Gastroesophageal sphincter (tissue), 4 donors: ENCODE measurements around the gene MYRIP. TPM values are rescaled to one million over a fixed set of nuclear protein-coding genes. Genes with fewer than 3 reads are reported as not detected.

Experiments
- ATAC-seq: fragments of 150-250 bp; one replicate; pipeline ENCODE4 v1.9.1; 2016; ENCODE audit warnings: mild to moderate bottlenecking, moderate library complexity
- H3K27ac ChIP-seq, 4 donors: fragments of 200-600 bp; sonication (generic) in 3 of 4; 1 replicate in 3 of 4; 2 replicates in 1 of 4; pipeline ENCODE4 v1.5.1; 2016 to 2019
- H3K27me3 ChIP-seq: fragments of 200-600 bp; sonication (generic); one replicate; pipeline ENCODE4 v1.5.1; 2019
- H3K36me3 ChIP-seq, 2 donors: fragments of 200-600 bp; sonication (generic); one replicate each; pipeline ENCODE4 v1.5.1; 2019; ENCODE audit warnings: control low read depth in 1 of 2
- H3K4me1 ChIP-seq, 3 donors: fragments of 200-600 bp; sonication (generic); 1 replicate in 2 of 3; 2 replicates in 1 of 3; pipeline ENCODE4 v1.5.1; 2016 to 2019; ENCODE audit warnings: control low read depth in 2 of 3
- H3K4me3 ChIP-seq, 2 donors: fragments of 200-600 bp; sonication (generic); one replicate each; pipeline ENCODE4 v1.5.1; 2019; ENCODE audit warnings: mild to moderate bottlenecking in 1 of 2, moderate library complexity in 1 of 2
- H3K9me3 ChIP-seq, 3 donors: fragments of 200-600 bp; sonication (generic); one replicate each; pipeline ENCODE4 v1.5.1; 2017 to 2019; ENCODE audit warnings: control low read depth in 2 of 3
- CTCF ChIP-seq, 4 experiments: fragments of 200-600 bp in 2 of 4; fragments of 450-650 bp in 2 of 4; sonication (generic) in 1 of 4; IDR thresholded peaks; one replicate each; pipeline ENCODE4 v1.5.1; 2017 to 2019; ENCODE audit warnings: antibody characterized with exemption in 4 of 4, mild to moderate bottlenecking in 2 of 4, moderate library complexity in 2 of 4
- EP300 ChIP-seq: sonication (generic); formaldehyde crosslinking; IDR thresholded peaks from one replicate; pipeline ENCODE4 v1.6.1; 2017; ENCODE audit warnings: antibody characterized with exemption, mild to moderate bottlenecking
- POLR2A ChIP-seq, 2 donors: fragments of 450-650 bp; IDR thresholded peaks; one replicate each; pipeline ENCODE4 v1.6.1; 2017; ENCODE audit warnings: antibody characterized with exemption in 2 of 2, mild to moderate bottlenecking in 2 of 2, moderate library complexity in 1 of 2
- POLR2AphosphoS5 ChIP-seq: sonication (generic); formaldehyde crosslinking; IDR thresholded peaks from one replicate; pipeline ENCODE4 v1.6.1; 2017; ENCODE audit warnings: antibody characterized with exemption
- WGBS, 2 donors: methylation state at CpG; one replicate each; pipeline ENCODE4 v1.1.5; 2018; ENCODE audit warnings: low coverage in 1 of 2; 5-methylcytosine and 5-hydroxymethylcytosine counted together
- total RNA-seq, 4 donors: library from RNA; depleted of rRNA; stranded (reverse); fragments of >200 nt; gene quantifications; one replicate each; pipeline ENCODE4 v1.1.0, GENCODE V29; 2016

Gene MYRIP
- total RNA-seq, 4 donors from 2014 or later: 3.7 to 6.4 (median 5.0) TPM

- no peak for ATAC-seq
- no peak overlapping the region for H3K27ac ChIP-seq
- H3K9me3 ChIP-seq: no peaks in the 10 kb centered on the region
- no peak for TF ChIP-seq EP300
- TF ChIP-seq POLR2A (IDR thresholded peaks at IDR 0.05): no peak
- TF ChIP-seq CTCF (IDR thresholded peaks at IDR 0.05): no peak
- no peak for TF ChIP-seq POLR2AphosphoS5
- no peaks in the 10 kb centered on the region for H3K27me3 ChIP-seq
- no peaks in the 10 kb centered on the region for H3K36me3 ChIP-seq
- H3K4me3 ChIP-seq: no peak overlapping the region
- H3K4me1 ChIP-seq: peaks cover 0 to 28% (median 3%) of the 10 kb centered on the region in 3 donors
These were observed 156.1 kb downstream of the MYRIP start for GRCh38 chr3:39965461-39965860.

- H3K4me3 ChIP-seq: no peak overlapping the region
- no peak for ATAC-seq
- H3K36me3 ChIP-seq: no peaks in the 10 kb centered on the region
- no peaks in the 10 kb centered on the region for H3K27me3 ChIP-seq
- TF ChIP-seq POLR2AphosphoS5 (no peak), POLR2A (IDR thresholded peaks at IDR 0.05) (no peak), EP300 (no peak), CTCF (IDR thresholded peaks at IDR 0.05) (no peak)
- no peak overlapping the region for H3K27ac ChIP-seq
- peaks cover 0 to 23% (median 3%) of the 10 kb centered on the region in 3 donors for H3K4me1 ChIP-seq
- WGBS, 2 donors: 67 to 70% methylated on average over 1 to 2 of the region's 2 CpGs
- no peaks in the 10 kb centered on the region for H3K9me3 ChIP-seq
These were observed 156.6 kb downstream of the MYRIP start for GRCh38 chr3:39965997-39966396.

GRCh38 chr3:39970982-39971381, 161.6 kb downstream of the MYRIP start:
- 65 to 66% methylated on average over 2 of the region's 2 CpGs for WGBS, 2 donors
- Histone ChIP-seq H3K36me3 (no peaks in the 10 kb centered on the region), H3K27me3 (no peaks in the 10 kb centered on the region), H3K4me3 (no peak overlapping the region), H3K9me3 (no peaks in the 10 kb centered on the region), H3K27ac (no peak overlapping the region), H3K4me1 (no peaks in the 10 kb centered on the region)
- TF ChIP-seq CTCF (IDR thresholded peaks at IDR 0.05): no peak
- TF ChIP-seq POLR2A (IDR thresholded peaks at IDR 0.05): no peak
- TF ChIP-seq POLR2AphosphoS5: no peak
- TF ChIP-seq EP300: no peak
- ATAC-seq: no peak

GRCh38 chr3:39971559-39972031, 162.2 kb downstream of the MYRIP start:
- no peak for TF ChIP-seq CTCF (IDR thresholded peaks at IDR 0.05)
- no peak for TF ChIP-seq POLR2A (IDR thresholded peaks at IDR 0.05)
- no peak for TF ChIP-seq EP300
- WGBS, 2 donors: 72 to 89% methylated on average over 3 of the region's 3 CpGs
- H3K4me1 ChIP-seq: no peaks in the 10 kb centered on the region
- H3K4me3 ChIP-seq: no peak overlapping the region
- H3K27me3 ChIP-seq: no peaks in the 10 kb centered on the region
- ATAC-seq: no peak
- no peak overlapping the region for H3K27ac ChIP-seq
- H3K9me3 ChIP-seq: no peaks in the 10 kb centered on the region
- no peaks in the 10 kb centered on the region for H3K36me3 ChIP-seq

- no peaks in the 10 kb centered on the region for H3K9me3 ChIP-seq
- TF ChIP-seq EP300: no peak
- TF ChIP-seq CTCF (IDR thresholded peaks at IDR 0.05): no peak
- no peak for TF ChIP-seq POLR2AphosphoS5
- no peak for TF ChIP-seq POLR2A (IDR thresholded peaks at IDR 0.05)
- H3K4me1 ChIP-seq: no peaks in the 10 kb centered on the region
- no peak overlapping the region for H3K27ac ChIP-seq
- H3K36me3 ChIP-seq: no peaks in the 10 kb centered on the region
- 74 to 75% methylated on average over 5 of the region's 5 CpGs for WGBS, 2 donors
- ATAC-seq: no peak
- no peak overlapping the region for H3K4me3 ChIP-seq
- H3K27me3 ChIP-seq: no peaks in the 10 kb centered on the region
These were observed 163.1 kb downstream of the MYRIP start for GRCh38 chr3:39972508-39972907.
